ENCODE data around the gene RSPH1.

DNA sequence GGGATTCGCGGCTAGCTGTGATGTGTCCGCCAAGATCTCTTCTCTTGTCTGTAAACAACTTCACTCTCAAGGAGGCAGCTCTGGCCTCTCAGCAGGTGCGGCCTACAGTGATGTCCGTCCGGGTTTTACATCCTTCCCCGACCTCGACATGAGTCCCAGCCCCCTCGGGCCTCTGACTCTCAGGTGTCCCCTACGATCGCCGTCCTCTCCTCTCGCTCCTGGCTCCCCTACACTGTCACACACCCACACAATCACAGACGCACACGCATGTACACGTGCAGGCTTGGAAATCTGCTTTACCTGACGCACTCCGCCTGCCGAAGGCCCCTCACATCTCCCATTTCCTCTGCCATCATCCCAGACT is 797 bp upstream of the RSPH1 start:
- TF ChIP-seq, protein P1, sequence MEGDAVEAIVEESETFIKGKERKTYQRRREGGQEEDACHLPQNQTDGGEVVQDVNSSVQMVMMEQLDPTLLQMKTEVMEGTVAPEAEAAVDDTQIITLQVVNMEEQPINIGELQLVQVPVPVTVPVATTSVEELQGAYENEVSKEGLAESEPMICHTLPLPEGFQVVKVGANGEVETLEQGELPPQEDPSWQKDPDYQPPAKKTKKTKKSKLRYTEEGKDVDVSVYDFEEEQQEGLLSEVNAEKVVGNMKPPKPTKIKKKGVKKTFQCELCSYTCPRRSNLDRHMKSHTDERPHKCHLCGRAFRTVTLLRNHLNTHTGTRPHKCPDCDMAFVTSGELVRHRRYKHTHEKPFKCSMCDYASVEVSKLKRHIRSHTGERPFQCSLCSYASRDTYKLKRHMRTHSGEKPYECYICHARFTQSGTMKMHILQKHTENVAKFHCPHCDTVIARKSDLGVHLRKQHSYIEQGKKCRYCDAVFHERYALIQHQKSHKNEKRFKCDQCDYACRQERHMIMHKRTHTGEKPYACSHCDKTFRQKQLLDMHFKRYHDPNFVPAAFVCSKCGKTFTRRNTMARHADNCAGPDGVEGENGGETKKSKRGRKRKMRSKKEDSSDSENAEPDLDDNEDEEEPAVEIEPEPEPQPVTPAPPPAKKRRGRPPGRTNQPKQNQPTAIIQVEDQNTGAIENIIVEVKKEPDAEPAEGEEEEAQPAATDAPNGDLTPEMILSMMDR (conservative IDR thresholded peaks at IDR 0.05; ENCODE audit: low read length), result no peak
- no peak for TF ChIP-seq EZH2phosphoT487 (IDR thresholded peaks at IDR 0.05; ENCODE audit: borderline replicate concordance)
